ENCODE measurements around the gene PRRX1.

PRRX1 gene

GRCh38 chr1:170776252-170776651 is 112.3 kb downstream of the PRRX1 start:
- DNase-seq, result no peak

GRCh38 chr1:170776777-170777176 is 112.8 kb downstream of the PRRX1 start:
- DNase-seq, result no peak
